Panc1 (cell line): ENCODE results near the gene EXOC7. TPM values are rescaled to one million over a fixed set of nuclear protein-coding genes. Genes with fewer than 3 reads are reported as not detected.

Experiments used
- ATAC-seq: fragments of 200-7000 bp; cut with Tn5 transposase; 2 replicates; pipeline ENCODE4 v1.9.1; 2020; ENCODE audit warnings: mild to moderate bottlenecking, moderate library complexity
- BruUV-seq: library from RNA; stranded (reverse); fragments of 400-500 nt; replicated peaks from 2 replicates; lab custom pipeline; 2021; lab: Mats Ljungman, UMichigan
- CTCF ChIA-PET: fragments of 300-600 bp; sonication (Branson Sonifier 250); formaldehyde crosslinking; loops from one replicate; lab custom pipeline; 2022; ENCODE audit warnings: antibody characterized with exemption; lab: Charles Lee
- POLR2A ChIA-PET: fragments of 300-600 bp; sonication (Branson Sonifier 250); formaldehyde crosslinking; loops from one replicate; lab custom pipeline; 2022; ENCODE audit warnings: antibody characterized with exemption; lab: Charles Lee
- DNase-seq: peaks from one replicate; pipeline ENCODE4 v3.0.0-alpha.2; 2010; ENCODE audit warnings: low read depth, low spot score
- H3K27ac ChIP-seq: 2 replicates; pipeline ENCODE4 v1.5.1; 2011; ENCODE audit warnings: mild to moderate bottlenecking, low read length, inconsistent platforms
- H3K27me3 ChIP-seq: fragments of 200-500 bp; sonication (Bioruptor generic); 2 replicates; pipeline ENCODE4 v1.6.0; 2014; ENCODE audit warnings: low read length, inconsistent platforms; ENCODE audit not compliant: control insufficient read depth, insufficient read depth
- H3K36me3 ChIP-seq: fragments of 200-500 bp; sonication (Bioruptor generic); 2 replicates; pipeline ENCODE4 v1.5.1; 2014; ENCODE audit warnings: inconsistent platforms, mild to moderate bottlenecking, low read length, moderate library complexity; ENCODE audit not compliant: control insufficient read depth, insufficient read depth
- H3K4me1 ChIP-seq: 2 replicates; pipeline ENCODE4 v1.5.1; 2011; ENCODE audit warnings: inconsistent platforms, mild to moderate bottlenecking, low read length, moderate library complexity; ENCODE audit not compliant: control insufficient read depth, insufficient read depth
- H3K4me3 ChIP-seq, 2 experiments: 2 replicates each; pipeline ENCODE4 v1.5.1; 2011 to 2012; ENCODE audit warnings: low read depth in 2 of 2, low read length in 2 of 2, mild to moderate bottlenecking in 2 of 2, inconsistent platforms in 1 of 2, moderate library complexity in 1 of 2
- H3K9me3 ChIP-seq: fragments of 200-500 bp; sonication (Bioruptor generic); 2 replicates; pipeline ENCODE4 v1.5.1; 2014; ENCODE audit warnings: low read depth, mild to moderate bottlenecking, inconsistent platforms, low read length, moderate library complexity; ENCODE audit not compliant: control insufficient read depth, insufficient read depth
- CTCF ChIP-seq: fragments of 450-650 bp; IDR thresholded peaks from 2 replicates; pipeline ENCODE4 v1.5.1; 2017; ENCODE audit warnings: mild to moderate bottlenecking
- POLR2AphosphoS5 ChIP-seq: IDR thresholded peaks from 2 replicates; pipeline ENCODE4 v1.6.1; 2012; ENCODE audit warnings: mild to moderate bottlenecking, low read depth, low read length, moderate library complexity
- REST ChIP-seq, 2 experiments: IDR thresholded peaks; 2 replicates each; pipeline ENCODE4 v1.6.1; 2011 to 2012; ENCODE audit warnings: low read depth in 2 of 2, control low read depth in 1 of 2, low read length in 1 of 2, mild to moderate bottlenecking in 1 of 2, moderate library complexity in 1 of 2; ENCODE audit not compliant: insufficient read depth in 1 of 2
- SIN3A ChIP-seq: IDR thresholded peaks from 2 replicates; pipeline ENCODE4 v1.6.1; 2012; ENCODE audit warnings: low read depth, mild to moderate bottlenecking, low read length, moderate library complexity, borderline replicate concordance; ENCODE audit not compliant: insufficient read depth
- TCF7L2 ChIP-seq: IDR thresholded peaks from 2 replicates; pipeline ENCODE4 v1.6.1; 2011; ENCODE audit warnings: mild to moderate bottlenecking, low read depth, low read length, inconsistent platforms
- in situ Hi-C: cut with HindIII; loops from 2 replicates; pipeline ENCODE4 v1.10.0; 2016; ENCODE audit warnings: low sequenced_read_pairs, low pct_unique_long_range_greater_than_20kb
- intact Hi-C: fragments of 100-400 bp; cut with micrococcal nuclease; formaldehyde crosslinking; loops from one replicate; pipeline ENCODE4 v1.10.0; 2022; ENCODE audit not compliant: unreplicated experiment
- total RNA-seq: library from RNA; stranded (reverse); gene quantifications from one replicate; pipeline ENCODE4 v1.2.1, GENCODE V29; 2021; ENCODE audit not compliant: unreplicated experiment

The EXOC7 gene
- total RNA-seq, 1 experiment from 2014 or later, result 190 TPM

GRCh38 chr17:76091526-76092286, 11.9 kb downstream of the EXOC7 start:
- DNase-seq (no peak), ATAC-seq (no peak)
- CTCF ChIA-PET, result interaction anchor here (0.6 to 0.7 kb wide), 3 partner anchors 32 to 99 kb away, joined by 3 to 16 read pairs (median 4); no protein-coding TSS in a partner anchor
- no peaks in the 10 kb centered on the region for H3K9me3 ChIP-seq
- intact Hi-C loops, result no loop called here
- in situ Hi-C loops, result no loop called here
- no peaks in the 10 kb centered on the region for H3K27me3 ChIP-seq
- TF ChIP-seq TCF7L2, result no peak
- TF ChIP-seq POLR2AphosphoS5, result no peak
- TF ChIP-seq SIN3A, result no peak
- TF ChIP-seq REST (IDR thresholded peaks at IDR 0.05; ENCODE audit: insufficient read depth in 1 of 2, low read depth in 2 of 2, low read length in 1 of 2), result no peak
- TF ChIP-seq CTCF, result no peak
- no peak overlapping the region for H3K27ac ChIP-seq
- H3K36me3 ChIP-seq, result no peaks in the 10 kb centered on the region
- H3K4me1 ChIP-seq, result no peaks in the 10 kb centered on the region
- BruUV-seq, result no TSS peak
- POLR2A ChIA-PET, result no interaction called here
- H3K4me3 ChIP-seq, result no peak overlapping the region

GRCh38 chr17:76090517-76091129, 13.0 kb downstream of the EXOC7 start:
- CTCF ChIA-PET, result interaction anchor here (0.5 kb wide), 1 partner anchor 636 kb away, joined by 4 read pairs; the partner anchor contains the start of genes JMJD6 and METTL23

More at GRCh38 chr17:76090517-76091129, 13.0 kb downstream of the EXOC7 start:
- in situ Hi-C loops (no loop called here), intact Hi-C loops (no loop called here)
- DNase-seq (no peak), ATAC-seq (no peak)
- POLR2A ChIA-PET, result no interaction called here
- no TSS peak for BruUV-seq
- no peak overlapping the region for H3K27ac ChIP-seq
- H3K4me3 ChIP-seq, result no peak overlapping the region
- TF ChIP-seq POLR2AphosphoS5 (no peak), SIN3A (no peak), CTCF (no peak), TCF7L2 (no peak), REST (IDR thresholded peaks at IDR 0.05; ENCODE audit: insufficient read depth in 1 of 2, low read depth in 2 of 2, low read length in 1 of 2) (no peak)
- no peaks in the 10 kb centered on the region for H3K4me1 ChIP-seq
- no peaks in the 10 kb centered on the region for H3K27me3 ChIP-seq
- H3K36me3 ChIP-seq, result no peaks in the 10 kb centered on the region; the same call in 1 of the 2 replicates
- no peaks in the 10 kb centered on the region for H3K9me3 ChIP-seq
